ENCODE measurements around the gene EDARADD.

- no peak for TF ChIP-seq CTCF (IDR thresholded peaks at IDR 0.05)
- TF ChIP-seq POLR2AphosphoS5 (IDR thresholded peaks at IDR 0.05), result no peak
- TF ChIP-seq POLR2A (IDR thresholded peaks at IDR 0.05), result no peak
Observed at GRCh38 chr1:236497908-236498307, 103.8 kb downstream of the EDARADD start.

Measured in gastroesophageal sphincter (tissue), 3 donors.